Measurements from ENCODE around the gene EXOC2.

Gene EXOC2

DNA sequence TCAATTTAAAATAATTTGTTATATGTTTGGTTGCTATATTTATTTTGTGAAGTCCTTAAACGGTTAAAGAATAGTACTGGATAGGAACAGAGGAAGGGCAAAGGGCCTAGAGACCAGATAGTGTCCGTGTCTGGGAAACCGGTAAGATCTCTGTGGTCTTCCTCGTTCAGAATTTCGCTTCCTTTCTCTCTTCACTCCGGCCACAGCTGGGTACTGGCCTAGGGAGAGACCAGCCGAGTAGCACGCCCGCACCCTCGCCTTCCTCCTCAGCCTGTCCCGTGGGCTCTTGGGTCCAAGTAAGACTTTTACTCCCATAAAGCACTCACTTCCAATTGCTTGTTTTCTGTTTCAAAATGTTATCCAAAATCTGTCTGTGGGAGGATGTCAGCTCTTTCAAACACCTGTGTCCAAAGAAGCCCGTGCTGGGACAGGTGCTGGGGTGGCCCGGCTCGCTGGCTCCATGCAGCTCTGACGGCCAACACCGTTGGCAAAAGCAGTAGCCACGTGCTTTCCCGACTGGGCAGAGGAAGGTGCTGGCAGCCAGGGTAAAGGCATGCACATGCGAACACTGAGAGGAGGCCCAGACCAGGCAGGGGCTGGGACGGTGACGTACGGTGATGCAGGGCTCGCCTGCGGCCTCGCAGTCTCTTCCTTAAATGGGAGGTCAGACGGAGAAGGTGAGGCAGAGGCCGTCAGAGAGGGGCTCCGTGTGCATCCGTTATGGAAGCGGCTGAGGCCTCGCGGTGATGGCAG lies 189.2 kb downstream of the EXOC2 start:
- ATAC-seq: no peak
- TF ChIP-seq TCF4 (CRISPR knock-in tag; IDR thresholded peaks at IDR 0.05; ENCODE audit: borderline replicate concordance) (no peak), SNAI2 (CRISPR knock-in tag; IDR thresholded peaks at IDR 0.05) (no peak), ESRRG (CRISPR knock-in tag; IDR thresholded peaks at IDR 0.05) (no peak), BACH2 (CRISPR knock-in tag; IDR thresholded peaks at IDR 0.05; ENCODE audit: borderline replicate concordance) (no peak), ZNF8 (CRISPR knock-in tag; IDR thresholded peaks at IDR 0.05) (no peak), PPARA (CRISPR knock-in tag; IDR thresholded peaks at IDR 0.05; ENCODE audit: borderline replicate concordance) (no peak), GLIS3 (CRISPR knock-in tag; IDR thresholded peaks at IDR 0.05) (no peak), ZFP3 (CRISPR knock-in tag; IDR thresholded peaks at IDR 0.05) (no peak), RARB (CRISPR knock-in tag; IDR thresholded peaks at IDR 0.05) (no peak), ARNTL (CRISPR knock-in tag; IDR thresholded peaks at IDR 0.05; ENCODE audit: borderline replicate concordance, low read depth) (no peak), OSR1 (CRISPR knock-in tag; IDR thresholded peaks at IDR 0.05) (no peak), ISL1 (CRISPR knock-in tag; IDR thresholded peaks at IDR 0.05) (no peak), TOX (CRISPR knock-in tag; IDR thresholded peaks at IDR 0.05; ENCODE audit: borderline replicate concordance) (no peak)
- TF ChIP-seq, protein P1, sequence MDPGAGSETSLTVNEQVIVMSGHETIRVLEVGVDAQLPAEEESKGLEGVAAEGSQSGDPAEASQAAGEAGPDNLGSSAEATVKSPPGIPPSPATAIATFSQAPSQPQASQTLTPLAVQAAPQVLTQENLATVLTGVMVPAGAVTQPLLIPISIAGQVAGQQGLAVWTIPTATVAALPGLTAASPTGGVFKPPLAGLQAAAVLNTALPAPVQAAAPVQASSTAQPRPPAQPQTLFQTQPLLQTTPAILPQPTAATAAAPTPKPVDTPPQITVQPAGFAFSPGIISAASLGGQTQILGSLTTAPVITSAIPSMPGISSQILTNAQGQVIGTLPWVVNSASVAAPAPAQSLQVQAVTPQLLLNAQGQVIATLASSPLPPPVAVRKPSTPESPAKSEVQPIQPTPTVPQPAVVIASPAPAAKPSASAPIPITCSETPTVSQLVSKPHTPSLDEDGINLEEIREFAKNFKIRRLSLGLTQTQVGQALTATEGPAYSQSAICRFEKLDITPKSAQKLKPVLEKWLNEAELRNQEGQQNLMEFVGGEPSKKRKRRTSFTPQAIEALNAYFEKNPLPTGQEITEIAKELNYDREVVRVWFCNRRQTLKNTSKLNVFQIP (CRISPR knock-in tag; IDR thresholded peaks at IDR 0.05; ENCODE audit: borderline replicate concordance, low read depth): no peak
- TF ChIP-seq, protein P2, sequence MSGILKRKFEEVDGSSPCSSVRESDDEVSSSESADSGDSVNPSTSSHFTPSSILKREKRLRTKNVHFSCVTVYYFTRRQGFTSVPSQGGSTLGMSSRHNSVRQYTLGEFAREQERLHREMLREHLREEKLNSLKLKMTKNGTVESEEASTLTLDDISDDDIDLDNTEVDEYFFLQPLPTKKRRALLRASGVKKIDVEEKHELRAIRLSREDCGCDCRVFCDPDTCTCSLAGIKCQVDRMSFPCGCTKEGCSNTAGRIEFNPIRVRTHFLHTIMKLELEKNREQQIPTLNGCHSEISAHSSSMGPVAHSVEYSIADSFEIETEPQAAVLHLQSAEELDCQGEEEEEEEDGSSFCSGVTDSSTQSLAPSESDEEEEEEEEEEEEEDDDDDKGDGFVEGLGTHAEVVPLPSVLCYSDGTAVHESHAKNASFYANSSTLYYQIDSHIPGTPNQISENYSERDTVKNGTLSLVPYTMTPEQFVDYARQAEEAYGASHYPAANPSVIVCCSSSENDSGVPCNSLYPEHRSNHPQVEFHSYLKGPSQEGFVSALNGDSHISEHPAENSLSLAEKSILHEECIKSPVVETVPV (CRISPR knock-in tag; IDR thresholded peaks at IDR 0.05): no peak
- TF ChIP-seq, protein P3, sequence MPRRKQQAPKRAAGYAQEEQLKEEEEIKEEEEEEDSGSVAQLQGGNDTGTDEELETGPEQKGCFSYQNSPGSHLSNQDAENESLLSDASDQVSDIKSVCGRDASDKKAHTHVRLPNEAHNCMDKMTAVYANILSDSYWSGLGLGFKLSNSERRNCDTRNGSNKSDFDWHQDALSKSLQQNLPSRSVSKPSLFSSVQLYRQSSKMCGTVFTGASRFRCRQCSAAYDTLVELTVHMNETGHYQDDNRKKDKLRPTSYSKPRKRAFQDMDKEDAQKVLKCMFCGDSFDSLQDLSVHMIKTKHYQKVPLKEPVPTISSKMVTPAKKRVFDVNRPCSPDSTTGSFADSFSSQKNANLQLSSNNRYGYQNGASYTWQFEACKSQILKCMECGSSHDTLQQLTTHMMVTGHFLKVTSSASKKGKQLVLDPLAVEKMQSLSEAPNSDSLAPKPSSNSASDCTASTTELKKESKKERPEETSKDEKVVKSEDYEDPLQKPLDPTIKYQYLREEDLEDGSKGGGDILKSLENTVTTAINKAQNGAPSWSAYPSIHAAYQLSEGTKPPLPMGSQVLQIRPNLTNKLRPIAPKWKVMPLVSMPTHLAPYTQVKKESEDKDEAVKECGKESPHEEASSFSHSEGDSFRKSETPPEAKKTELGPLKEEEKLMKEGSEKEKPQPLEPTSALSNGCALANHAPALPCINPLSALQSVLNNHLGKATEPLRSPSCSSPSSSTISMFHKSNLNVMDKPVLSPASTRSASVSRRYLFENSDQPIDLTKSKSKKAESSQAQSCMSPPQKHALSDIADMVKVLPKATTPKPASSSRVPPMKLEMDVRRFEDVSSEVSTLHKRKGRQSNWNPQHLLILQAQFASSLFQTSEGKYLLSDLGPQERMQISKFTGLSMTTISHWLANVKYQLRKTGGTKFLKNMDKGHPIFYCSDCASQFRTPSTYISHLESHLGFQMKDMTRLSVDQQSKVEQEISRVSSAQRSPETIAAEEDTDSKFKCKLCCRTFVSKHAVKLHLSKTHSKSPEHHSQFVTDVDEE (CRISPR knock-in tag; IDR thresholded peaks at IDR 0.05): no peak
- TF ChIP-seq, protein P4, sequence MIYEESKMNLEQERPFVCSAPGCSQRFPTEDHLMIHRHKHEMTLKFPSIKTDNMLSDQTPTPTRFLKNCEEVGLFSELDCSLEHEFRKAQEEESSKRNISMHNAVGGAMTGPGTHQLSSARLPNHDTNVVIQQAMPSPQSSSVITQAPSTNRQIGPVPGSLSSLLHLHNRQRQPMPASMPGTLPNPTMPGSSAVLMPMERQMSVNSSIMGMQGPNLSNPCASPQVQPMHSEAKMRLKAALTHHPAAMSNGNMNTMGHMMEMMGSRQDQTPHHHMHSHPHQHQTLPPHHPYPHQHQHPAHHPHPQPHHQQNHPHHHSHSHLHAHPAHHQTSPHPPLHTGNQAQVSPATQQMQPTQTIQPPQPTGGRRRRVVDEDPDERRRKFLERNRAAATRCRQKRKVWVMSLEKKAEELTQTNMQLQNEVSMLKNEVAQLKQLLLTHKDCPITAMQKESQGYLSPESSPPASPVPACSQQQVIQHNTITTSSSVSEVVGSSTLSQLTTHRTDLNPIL (CRISPR knock-in tag; IDR thresholded peaks at IDR 0.05; ENCODE audit: low read depth): no peak

DNA sequence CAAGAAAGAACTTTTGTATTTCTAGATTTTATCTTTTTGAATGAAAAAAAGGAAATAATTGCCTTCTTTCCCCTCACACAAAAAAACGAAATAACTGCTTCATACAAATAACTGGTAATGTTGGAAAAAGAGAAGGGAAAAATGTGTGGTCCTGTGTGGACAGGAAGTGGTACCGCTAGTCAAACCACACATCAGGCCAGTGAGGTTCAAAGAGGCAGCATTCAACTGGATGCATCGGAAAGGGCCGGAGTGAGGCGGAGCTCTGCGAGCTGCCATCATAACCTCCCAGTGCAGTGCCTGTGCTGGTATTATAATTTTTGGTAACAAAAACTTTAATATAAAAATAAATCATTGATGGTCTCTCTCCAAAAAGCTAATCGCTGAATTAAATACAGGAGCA lies 190.2 kb downstream of the EXOC2 start:
- ATAC-seq: no peak
- no peak for TF ChIP-seq SNAI2 (CRISPR knock-in tag; IDR thresholded peaks at IDR 0.05)
- TF ChIP-seq, protein P4 (CRISPR knock-in tag; IDR thresholded peaks at IDR 0.05; ENCODE audit: low read depth): no peak
- no peak for TF ChIP-seq ISL1 (CRISPR knock-in tag; IDR thresholded peaks at IDR 0.05)
- no peak for TF ChIP-seq CSDC2 (CRISPR knock-in tag; IDR thresholded peaks at IDR 0.05)
- TF ChIP-seq TOX (CRISPR knock-in tag; IDR thresholded peaks at IDR 0.05; ENCODE audit: borderline replicate concordance): no peak
- no peak for TF ChIP-seq OSR1 (CRISPR knock-in tag; IDR thresholded peaks at IDR 0.05)
- TF ChIP-seq, protein P3 (CRISPR knock-in tag; IDR thresholded peaks at IDR 0.05): no peak
- no peak for TF ChIP-seq GLIS3 (CRISPR knock-in tag; IDR thresholded peaks at IDR 0.05)
- TF ChIP-seq PPARA (CRISPR knock-in tag; IDR thresholded peaks at IDR 0.05; ENCODE audit: borderline replicate concordance): no peak
- TF ChIP-seq TCF4 (CRISPR knock-in tag; IDR thresholded peaks at IDR 0.05; ENCODE audit: borderline replicate concordance): no peak
- TF ChIP-seq, protein P2 (CRISPR knock-in tag; IDR thresholded peaks at IDR 0.05): no peak
- TF ChIP-seq, protein P5, sequence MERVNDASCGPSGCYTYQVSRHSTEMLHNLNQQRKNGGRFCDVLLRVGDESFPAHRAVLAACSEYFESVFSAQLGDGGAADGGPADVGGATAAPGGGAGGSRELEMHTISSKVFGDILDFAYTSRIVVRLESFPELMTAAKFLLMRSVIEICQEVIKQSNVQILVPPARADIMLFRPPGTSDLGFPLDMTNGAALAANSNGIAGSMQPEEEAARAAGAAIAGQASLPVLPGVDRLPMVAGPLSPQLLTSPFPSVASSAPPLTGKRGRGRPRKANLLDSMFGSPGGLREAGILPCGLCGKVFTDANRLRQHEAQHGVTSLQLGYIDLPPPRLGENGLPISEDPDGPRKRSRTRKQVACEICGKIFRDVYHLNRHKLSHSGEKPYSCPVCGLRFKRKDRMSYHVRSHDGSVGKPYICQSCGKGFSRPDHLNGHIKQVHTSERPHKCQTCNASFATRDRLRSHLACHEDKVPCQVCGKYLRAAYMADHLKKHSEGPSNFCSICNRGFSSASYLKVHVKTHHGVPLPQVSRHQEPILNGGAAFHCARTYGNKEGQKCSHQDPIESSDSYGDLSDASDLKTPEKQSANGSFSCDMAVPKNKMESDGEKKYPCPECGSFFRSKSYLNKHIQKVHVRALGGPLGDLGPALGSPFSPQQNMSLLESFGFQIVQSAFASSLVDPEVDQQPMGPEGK (CRISPR knock-in tag; IDR thresholded peaks at IDR 0.05; ENCODE audit: borderline replicate concordance): no peak
- TF ChIP-seq, protein P1 (CRISPR knock-in tag; IDR thresholded peaks at IDR 0.05; ENCODE audit: borderline replicate concordance, low read depth): no peak
- no peak for TF ChIP-seq ZNF8 (CRISPR knock-in tag; IDR thresholded peaks at IDR 0.05)
- no peak for TF ChIP-seq ZNF565 (CRISPR knock-in tag; conservative IDR thresholded peaks at IDR 0.05; ENCODE audit: low read depth)

Measured in SK-N-SH treated with all-trans-retinoic acid at 6 μM for 48 hours (cell line).